Activated CD4-positive, alpha-beta T cell treated with anti-CD3 and anti-CD28 coated beads, Interleukin-2, amount 50 U/mL, for 48 hours (primary cell): ENCODE results near the gene SND1.

Experiments used
- DNase-seq, 2 experiments: peaks; one replicate each; pipeline ENCODE4 v3.0.0-alpha.2; 2020

The SND1 gene

DNA sequence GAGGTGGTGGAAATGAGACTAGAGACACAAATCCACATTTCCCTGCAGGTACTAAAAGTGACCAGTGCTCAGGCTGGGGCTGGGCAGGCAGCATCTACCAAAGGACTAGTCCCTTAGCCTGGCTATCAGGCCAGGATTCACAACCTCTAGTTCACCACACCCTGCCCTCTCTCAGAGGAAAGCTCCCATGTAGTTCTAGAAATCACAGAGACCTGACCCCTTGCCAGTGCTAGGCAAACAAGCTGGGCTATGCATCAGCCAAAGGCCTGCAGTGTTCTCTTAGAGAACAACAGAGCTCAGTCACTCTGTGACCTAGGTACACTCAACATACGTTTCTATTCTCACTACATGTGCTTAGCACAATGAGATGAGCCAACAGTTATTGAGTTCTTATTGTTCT is 405.9 kb downstream of the SND1 start:
- no peak for DNase-seq

DNA sequence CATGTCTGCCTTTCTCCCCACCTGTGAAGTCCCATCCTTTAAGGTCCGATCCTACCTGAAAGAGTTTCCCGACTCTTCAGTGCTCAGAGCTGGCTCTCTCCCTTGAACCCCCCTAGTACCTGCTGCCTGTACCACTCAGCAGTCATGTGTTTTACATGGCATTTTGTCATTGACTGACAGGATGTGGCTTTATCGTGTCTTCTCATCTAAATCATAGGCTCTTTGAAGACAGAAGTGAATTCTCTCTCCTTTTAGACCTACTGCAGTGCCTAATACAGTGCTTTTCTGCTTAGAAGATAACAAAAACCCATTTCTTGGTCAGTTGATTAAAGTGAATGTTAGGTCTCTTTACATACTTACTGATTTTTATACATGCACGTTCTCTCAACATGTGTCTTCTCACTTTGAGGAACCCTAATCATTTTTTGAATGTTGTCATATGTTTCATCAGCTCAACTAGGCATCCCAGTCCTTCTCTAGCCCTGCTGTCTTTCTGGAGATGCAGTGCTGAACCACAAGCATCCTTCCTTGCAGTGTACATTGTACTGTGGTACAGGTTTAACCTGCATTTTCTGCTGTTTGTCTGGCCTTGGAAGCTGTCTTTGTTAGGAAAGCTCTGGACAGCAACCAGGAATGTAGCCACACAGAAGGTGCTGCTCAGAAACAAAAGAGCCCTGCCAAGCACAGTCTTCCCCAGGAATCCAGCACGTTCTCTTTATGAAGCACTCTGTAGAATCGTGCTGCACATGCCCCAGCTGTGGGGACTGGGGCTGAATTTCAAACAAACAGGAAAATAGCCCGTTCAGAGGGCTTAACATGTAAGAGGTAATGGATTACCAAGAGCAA is 407.4 kb downstream of the SND1 start:
- DNase-seq: no peak

DNA sequence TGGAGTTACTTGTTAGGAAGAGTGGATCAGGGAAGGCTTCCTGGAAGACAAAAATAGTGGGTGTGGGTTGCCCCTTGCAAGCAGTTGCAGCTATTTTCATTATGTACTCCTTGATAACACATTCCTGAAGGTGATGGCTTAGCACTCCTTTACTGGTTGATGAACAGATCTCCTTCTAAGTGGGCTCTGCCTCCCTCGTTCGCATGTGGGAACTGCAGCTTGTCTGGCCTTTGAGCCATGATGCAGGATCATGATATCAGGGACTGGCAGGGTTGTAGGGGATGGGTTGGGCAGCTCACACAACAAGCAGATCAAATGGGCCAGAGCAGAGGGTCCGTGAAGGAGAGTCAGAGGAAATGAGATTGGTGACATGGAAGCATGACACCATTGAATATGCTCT is 408.0 kb downstream of the SND1 start:
- DNase-seq: no peak

DNA sequence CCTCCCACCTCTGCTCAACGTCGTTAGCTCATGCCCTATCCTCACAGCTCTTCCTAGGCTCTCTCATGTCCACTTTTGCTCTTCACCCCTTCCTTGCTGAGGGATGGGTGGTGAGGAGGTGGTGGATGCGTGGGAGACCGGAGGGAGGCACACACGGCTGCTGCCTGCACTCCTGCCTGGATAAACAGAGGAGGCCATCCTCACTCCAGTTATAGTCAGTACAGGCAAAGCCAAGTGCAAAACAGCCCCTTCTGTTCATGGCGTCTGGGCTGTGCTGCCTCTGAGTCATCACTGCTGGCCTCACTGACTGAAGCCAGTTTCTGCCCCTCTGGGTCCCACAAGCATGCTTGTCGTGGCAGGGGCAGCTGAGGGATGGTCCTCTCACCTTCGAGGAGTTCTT is 411.1 kb downstream of the SND1 start:
- no peak for DNase-seq

DNA sequence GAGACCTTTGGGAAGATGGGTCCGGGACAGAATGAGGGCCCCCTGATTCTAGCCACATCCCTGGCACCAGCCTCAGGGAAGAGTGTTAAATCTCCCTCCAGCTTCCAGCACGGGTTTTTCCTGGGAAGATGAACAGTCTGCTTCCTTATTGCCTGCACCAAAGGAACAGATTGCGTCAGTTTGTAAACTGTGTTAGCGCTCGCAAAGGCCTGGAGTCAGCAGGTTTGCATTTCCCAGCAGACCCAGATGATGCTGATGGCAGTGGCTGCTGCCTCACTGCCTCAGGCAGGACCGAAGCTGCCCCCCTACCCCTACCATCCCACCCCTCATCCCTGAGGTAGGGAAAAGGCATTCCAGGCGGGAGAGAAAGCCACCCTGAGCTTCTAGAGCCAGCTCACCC is 413.9 kb downstream of the SND1 start:
- DNase-seq: no peak

DNA sequence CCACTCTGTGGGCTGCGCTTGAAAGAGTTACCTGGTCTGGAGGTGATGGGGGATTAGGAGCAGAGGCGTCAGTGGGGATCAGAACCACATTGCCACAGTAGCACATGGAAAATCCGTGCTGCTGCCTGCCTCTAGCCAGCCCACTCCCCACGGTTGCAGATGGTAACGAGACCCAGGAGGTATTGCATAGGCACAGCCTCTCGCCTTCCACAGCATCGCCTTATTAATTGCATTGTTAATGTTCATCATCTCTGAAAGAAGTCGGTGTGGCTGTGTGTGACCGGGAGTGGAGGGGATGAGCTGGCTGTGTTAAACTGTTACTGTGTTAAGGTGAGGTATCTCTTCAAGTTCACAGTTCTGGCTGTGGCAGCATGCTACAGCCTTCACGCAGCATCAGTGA is 414.4 kb downstream of the SND1 start:
- DNase-seq: no peak

DNA sequence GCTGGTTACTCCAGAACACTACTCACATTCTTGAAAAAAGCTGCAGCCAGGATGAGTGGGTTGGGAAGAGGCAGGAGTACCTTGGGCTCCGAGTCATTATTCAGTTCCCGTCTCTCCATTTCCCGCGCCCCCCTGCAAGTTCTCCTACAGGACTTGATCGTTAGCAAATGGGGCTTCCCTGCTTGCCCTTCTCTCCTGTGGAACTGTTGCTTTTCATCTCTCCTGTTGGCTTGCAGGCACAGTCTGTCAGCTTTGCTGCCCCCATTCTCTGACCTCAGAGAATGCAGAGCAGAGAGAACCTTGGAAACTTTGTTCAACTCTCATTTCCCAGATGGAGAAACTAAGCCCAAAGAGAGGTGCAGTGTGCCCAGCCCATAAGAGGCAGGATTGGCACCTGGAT is 414.9 kb downstream of the SND1 start:
- no peak for DNase-seq

DNA sequence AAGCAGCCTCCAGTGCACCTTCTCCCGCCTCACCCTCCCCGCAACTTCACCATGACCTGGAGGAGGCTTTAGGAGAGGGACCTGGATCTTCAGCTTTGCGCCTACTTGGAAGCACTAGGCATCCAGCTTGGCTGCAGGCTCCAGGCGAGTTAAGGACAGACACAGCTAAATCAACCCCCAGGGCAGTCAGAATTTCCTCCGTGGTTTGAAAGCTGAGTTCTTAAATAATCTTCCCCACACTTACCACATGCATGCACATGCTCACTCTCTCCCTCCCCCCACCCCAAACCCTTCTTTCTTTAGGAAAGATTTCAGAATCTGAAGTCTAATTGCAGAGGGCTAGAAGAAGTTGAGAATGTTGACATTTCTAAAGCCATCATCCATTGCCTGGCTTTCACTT is 416.0 kb downstream of the SND1 start:
- no peak for DNase-seq

DNA sequence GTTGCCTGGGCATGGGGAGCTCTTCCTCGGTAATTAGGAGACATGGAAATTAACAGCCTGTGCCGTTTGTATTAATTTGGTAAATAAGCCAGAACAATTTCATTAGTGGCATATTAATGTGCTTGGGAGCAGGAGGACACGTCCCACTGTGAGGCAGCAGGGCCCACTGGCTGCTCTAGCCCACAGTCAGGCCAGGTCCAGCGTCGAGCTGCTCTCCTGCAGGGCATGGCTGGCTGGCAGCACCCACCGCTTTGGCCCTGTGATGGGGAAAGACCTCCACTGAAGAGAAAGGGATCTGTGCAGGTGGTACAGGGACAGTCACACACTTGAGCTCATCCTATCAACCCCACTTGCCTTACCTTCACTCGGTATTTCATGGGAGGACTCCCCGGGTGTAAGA is 416.8 kb downstream of the SND1 start:
- DNase-seq: no peak

DNA sequence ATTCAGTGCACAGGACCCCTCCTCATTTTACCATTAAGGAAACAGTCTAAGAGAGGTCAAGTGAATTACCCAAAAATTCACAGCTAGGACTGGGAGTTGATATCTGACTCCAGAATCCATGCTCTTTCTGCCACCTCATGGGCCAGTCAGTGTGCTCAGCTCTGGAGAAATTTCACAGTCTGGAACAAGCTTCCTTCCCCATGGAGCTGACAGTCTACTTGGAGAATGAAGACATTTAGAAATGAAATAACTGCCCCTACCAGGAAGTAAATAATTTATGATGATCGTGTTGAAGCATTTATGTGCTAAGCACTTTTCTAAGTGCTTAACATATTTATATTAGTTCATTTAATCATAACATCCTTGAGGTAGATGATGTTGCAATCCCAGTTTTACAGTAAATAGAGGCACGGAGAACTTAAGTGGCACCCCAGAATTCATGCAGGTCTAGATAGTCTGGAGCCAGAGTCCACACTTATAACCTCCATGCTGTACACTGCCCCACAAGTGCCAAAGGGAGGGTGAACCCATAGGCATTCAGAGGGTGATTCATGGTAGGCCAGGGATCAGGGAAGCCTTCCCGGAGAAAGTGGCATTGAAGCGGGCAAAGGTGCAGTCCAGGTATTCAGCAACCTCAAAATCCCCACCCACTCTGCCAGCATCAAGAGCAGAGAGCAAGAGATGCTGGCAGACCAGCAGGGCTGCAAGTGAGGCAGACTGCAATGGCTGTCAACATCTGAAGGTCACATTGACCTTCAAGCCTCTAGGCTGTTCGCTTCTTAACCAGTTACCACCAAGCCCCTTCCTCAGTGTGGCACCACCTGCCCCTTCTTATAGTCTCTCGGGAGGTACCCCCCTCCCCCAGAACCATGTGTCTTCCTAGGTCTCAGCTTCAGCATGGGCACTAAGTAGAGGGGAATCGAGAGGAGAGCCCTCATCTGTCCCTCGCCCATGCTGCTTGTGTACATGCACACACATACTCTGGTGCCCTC is 417.7 kb downstream of the SND1 start:
- DNase-seq: no peak

DNA sequence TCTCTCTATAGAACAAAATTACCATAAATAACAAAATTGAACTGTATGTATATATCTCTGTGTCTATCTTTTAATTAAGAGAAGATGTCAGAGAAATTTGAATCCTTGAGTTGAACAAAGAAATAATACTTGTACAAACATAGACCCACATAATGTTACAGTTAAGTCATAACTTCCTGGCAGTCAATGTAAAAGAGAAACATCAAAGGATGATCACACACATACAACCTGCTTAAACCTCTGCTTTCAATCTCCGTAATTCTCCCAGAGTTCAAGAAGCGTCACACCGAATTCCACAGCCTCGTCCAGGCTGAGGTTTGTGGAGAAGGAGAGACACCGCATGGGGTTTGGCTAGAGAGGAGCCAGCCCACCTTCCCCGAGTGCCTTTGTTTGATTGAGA is 419.4 kb downstream of the SND1 start:
- no peak for DNase-seq

DNA sequence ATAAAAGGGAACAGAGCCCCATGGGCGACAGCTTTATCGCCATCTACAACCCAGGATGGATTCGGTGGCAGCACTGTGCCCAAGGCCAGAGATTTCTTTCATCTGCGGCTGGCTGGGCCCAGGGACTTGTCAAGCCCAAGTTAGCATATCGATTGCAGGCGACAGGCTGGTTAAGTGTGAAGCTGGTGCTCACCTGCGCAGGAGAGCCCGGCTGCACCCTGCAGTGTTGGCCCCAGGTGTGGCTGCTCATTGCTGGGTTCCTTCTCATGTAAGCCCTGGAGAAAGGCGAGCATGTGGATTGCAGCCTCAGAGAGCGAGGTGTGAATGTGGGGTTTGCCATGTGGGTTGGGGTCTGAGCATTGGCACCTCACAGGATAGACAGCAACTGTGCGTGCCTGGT is 419.8 kb downstream of the SND1 start:
- no peak for DNase-seq

DNA sequence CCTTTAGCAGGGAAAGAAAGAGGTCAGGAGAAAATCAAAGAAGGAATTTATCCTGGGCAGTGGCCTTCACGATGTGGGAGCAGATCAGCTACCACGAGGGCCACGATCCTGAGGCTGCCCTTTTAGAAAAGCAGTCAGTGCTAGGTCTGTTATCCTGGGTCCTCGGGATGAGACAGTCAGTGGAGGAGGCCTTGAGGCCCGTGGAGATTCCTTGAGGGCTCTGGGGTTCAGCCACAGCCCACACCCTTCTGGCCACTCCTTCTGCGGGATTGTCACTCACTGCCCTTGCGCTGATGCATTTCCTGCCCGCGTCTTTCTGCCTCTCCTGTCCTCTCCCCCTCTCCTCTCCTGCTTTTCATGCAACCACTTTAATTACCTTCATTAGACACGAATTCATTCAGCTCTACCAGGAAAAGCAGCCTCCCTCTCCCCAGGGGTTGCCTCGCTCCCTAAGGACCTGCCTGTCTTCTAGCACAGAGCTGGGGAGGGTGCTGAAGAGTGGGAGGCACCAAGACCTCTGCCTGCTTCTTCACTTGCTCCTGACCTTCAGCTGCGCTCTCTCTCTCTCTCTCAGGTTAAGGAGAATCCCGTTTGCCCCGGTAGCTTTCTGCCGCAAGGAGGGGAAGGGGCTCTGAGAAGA is 421.8 kb downstream of the SND1 start:
- DNase-seq: no peak

DNA sequence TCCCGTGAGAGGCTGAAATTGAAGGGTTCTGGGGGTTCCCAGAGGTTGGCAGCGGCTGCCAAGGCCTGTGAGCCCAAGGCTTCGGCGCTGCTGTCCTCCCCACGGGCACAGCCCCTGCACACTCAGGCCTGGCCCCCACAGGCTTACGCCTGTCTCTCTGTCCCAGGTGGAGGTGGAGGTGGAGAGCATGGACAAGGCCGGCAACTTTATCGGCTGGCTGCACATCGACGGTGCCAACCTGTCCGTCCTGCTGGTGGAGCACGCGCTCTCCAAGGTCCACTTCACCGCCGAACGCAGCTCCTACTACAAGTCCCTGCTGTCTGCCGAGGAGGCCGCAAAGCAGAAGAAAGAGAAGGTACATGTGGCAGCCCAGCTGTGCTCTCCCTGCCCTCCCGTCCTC is 422.3 kb downstream of the SND1 start:
- no peak for DNase-seq

DNA sequence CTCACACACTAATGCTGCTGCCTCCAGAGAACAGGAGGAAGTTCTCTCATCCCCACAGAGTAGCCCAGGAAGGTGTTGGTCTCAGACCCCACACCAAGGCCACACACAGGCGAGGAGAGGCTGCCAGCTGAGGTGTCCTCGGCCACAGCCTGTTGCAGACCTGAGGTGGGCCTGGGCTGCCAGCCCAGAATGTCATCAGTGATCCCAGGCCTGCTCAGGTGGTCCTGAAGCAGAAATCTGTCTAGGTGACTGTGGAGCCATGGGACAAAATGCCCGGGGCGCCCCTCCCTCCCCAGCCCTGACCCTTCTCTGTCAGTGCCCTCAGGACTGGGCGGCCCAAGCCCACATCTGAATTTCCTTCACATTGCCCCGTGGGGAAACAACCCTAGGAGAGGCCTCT is 422.7 kb downstream of the SND1 start:
- DNase-seq: no peak

DNA sequence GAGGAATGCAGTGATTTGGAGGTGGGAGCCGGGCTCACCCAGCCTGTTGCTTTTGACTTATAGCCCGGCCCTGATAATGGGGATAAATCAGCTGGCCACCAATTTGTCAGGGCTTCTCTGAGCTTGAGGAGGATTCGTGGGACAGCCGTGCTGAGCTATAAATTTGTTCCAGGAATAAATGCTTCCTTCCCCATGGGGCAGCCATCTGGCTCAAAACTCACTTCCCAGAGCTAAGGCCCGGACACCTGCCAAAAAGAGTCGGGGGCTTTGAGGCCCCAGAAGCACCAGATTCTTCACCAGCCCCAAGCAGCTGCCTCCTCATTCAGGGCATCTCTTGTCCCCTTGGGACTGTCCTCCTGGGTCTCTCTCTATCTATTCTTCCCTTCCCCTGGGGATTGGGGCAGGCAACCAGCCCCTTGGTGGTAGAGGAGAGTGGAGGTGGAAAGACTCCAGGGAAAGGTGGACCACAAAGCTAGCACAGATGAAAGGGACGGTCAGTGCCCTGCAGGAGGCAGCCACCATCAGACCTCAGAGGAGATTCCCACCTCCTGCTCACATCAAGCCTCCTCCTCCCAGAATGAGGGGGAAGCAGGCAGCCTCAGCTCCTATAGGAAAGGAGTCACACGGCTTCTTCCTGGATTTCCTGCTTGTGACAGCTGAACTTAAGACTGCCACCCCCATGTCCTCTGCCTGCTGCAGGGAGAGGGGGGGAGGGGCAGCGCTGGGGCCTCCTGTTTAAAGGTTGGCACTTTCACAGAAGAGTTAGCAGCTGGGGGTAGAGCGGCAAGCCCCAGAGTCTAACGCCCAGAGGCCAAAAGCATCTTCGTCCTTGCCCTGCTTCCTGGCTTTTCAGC is 423.5 kb downstream of the SND1 start:
- DNase-seq: no peak

DNA sequence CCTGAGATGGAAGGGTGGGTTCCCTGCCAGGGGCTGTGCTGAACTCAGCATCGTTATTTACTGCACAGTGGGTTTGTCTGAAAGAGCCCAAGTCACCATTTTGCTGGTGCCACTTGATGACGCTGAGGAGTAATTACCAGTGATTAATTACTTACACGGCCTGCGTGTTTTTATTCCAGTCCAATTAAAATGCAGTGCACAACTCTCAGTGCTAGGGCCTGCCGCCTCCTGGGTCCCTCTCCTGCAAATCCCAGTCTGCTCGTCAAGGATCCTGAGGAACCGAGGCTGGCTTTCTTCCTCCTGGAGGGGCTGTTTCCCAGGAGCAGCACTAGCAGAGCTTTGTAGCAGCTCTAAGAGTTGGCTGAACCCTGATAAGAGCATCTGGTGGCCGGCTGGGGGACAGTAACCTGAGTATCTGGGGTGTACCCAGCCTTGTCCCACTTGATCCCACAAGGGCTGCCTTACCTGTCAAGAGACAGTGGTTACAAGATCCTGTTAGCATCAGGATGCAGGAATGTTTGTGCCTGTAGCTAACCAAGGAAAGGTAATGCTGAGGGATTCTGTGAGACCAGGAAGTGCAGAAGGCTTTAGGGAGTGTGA is 424.3 kb downstream of the SND1 start:
- DNase-seq: no peak

DNA sequence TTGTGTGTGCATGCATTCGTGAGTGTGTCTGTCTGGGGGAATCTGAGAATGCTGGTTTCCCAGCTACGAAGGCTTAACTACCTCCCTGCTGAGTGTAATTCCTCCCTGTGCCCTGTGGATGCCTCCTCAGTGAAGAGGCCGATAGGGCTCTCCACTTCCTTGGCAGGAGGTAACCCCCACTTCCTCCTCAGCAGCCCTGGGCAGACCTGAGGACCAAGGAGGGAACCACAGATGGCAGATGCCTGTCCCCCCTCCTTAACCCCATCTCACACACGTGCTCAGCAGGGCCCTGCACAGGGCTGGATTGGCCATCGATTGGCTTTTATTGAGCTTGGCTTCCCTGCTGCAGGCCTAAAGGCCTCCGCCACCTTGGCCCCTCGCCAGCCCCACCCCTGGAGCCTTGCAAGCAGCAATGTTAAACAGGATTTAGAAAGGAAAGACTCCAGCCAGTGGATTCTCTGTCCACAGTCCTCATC is 424.8 kb downstream of the SND1 start:
- no peak for DNase-seq

DNA sequence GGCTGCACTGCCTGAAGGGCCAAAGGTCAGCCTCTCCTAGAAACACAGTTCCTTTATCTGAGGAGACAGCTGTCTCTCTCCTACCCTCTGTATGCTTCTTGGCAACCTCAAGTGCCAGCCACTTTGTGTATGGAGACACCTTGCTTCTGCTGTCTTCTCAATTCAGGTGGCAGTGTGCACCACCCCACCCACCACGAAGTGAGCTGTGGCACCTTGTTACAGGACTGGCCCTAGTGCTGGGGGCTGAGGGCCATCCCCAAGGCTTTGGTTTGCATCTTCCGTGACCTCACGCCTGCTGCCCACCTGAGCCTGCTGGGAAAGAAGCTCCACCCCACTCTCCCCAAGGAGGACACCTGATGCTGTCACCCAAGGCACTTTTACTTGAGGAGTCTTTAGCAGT is 426.3 kb downstream of the SND1 start:
- no peak for DNase-seq

DNA sequence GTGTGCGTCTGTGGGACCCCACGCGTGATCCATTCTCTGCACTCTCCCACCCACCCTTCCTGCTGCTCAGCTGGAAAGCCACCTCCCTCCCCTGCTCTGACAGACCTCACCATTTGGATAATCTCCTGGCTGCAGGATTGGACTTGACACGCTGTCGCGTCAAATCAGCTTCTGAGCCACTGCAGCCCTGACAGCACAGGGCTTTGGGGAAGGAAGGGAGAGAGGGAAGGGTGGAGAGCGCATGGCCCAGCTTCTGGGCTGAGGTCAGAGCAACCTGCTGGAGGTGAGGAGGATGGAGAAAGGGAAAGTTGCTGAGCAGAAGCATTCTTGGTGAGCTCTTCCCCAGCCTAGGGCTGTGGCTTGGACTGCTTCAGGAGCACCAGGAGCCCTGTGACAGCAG is 428.2 kb downstream of the SND1 start:
- DNase-seq: no peak

DNA sequence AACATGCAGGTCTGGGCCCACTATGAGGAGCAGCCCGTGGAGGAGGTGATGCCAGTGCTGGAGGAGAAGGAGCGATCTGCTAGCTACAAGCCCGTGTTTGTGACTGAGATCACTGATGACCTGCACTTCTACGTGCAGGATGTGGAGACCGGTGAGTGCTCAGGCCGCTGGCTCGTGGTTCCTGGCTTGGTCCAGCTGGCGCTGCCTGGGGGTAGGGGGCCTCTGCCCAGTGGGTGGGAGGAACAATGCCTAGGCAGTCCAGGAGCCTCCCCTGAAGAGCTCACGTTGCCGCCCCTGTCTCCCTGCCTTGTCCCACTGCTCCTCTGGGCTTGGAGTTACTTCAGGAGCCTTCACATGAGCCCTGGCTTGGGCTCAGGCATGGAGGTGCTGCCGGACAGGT is 429.4 kb downstream of the SND1 start:
- DNase-seq: no peak

DNA sequence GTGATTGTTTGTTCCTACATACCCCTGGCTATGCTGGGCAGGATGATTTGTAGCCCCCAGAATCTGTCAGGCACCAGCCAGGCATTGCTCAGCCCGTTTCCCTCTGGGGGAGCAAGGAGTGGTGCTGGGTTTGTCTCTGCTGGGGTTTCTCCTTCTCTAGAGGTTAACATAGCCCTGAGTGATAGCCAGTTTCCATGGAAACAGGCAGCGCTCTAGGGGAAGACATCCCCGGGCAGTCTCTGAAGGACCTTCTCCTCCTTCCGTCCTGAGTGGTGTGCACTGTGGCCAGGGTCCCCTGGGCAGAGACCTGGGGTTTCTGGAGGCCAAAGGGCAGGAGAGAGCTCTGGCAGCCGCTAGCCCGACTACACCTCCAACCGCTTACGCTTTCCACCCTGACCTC is 429.8 kb downstream of the SND1 start:
- DNase-seq: no peak
